Measurements from ENCODE around the gene HOXA5.

HOXA5 gene

DNA sequence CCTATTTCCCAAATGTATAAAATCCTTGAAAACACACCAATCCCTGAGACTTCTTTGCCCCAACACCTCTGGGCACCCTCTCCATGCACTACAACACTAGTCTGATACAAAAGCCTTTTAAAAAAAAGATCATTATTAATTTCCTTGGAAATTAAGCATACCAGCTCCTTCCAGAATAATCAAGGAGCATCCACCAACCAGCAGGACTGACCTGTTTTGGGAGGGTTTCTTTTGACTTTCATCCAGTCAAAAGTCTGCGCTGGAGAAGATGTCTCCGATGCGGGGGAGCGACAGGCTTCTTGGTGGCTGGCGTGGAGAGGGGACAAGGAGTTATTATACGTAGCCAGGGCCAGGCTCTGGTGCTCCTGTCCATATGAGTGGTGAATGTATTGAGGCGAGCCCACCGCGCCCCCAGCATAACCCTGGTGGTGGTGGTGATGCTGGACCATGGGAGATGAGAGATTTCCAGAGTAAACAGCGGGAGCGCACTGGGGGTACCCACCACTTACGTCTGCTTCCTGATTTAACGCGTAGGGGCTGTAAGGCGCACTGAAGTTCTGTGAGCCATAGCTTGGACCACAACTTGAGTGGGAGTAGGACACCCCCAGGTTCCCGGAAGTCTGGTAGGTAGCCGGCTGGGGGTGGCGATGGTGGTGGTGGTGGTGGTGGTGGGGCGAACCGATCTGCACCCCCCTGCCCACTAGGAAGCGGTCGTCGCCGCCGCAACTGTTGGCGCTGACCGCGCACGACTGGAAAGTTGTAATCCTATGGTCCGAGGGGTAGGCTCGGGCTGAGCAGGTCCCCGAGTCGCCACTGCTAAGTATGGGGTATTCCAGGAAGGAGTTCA, 48.2 kb downstream of the HOXA5 start:
- DNase-seq (ENCODE audit: low read depth): no peak

GRCh38 chr7:27094304-27095049, 49.0 kb downstream of the HOXA5 start:
- no peak for DNase-seq (ENCODE audit: low read depth)

DNA sequence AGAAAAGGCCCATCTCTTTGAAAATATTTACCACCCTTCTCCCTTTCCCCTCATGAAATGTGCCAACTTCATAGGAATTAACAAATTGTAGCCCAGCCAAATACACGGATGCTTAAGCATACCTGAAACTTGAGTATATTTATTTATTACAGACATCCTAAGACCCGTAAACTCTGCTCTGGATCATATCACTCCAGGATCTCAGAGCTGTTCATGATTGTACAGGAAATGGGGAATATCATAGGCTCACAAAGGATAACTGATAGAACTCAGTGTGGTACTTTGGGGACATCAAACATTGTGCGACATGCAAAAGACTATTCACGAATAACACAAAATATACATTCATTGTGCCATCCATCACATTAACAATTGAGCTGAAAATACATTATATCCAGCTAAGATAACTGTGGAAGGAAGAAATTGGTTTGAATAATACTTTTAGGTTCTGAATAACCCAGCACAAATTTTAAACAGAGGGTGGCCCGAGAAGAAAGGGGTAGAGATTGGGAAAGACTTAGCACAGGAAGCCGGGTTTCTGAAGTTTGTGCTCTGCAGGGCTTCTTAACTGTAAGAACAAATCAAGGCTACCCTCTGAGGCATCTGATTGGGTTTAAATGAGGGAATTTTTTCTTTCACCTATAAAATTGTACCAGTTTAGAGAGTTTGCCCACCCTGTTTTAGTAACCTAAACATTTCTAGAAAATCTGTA, 50.1 kb downstream of the HOXA5 start:
- DNase-seq (ENCODE audit: low read depth): no peak

GRCh38 chr7:27092819-27093110, 50.7 kb downstream of the HOXA5 start:
- DNase-seq (ENCODE audit: low read depth): no peak

DNA sequence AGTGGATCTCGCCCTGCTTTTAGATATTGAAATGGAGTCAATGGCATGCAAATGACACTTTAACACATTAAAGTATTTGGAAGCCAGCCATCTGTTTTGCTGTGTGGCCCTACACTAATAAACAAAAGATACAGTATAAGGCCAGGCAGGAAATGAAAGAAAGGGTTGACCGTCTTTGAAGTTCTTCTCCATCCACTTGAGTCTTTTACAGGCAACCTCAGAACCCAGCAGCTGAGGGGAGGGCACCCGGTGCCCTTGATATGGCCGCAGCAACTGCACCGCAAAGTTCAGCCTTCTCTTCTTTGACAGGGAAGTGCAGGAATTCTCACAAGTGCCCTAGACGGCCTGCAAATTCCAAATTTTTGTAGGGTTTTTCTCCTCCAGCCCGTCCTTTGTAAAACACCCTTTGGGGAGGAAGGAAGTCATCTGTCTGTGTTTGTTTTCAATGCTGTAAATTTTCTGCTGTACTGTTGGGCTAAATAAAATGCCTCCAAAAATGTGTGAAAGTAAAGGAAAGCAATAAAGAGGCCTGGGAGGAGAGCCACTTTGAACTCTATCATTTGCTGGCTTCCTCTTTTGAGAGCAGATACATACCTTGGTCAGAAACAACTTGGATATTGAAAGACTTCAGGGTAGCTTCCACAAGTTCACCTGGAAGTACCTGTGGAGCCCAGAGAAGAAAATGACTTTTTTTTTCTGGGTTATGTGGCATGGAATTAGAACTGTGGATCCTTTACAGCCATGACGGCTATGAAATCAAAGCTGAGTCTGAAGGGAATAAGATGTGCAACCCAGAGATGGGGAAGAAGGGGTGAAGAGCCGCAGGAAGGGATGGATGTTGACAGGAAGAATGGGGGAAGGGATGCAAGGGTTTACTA, 51.3 kb downstream of the HOXA5 start:
- no peak for DNase-seq (ENCODE audit: low read depth)

DNA sequence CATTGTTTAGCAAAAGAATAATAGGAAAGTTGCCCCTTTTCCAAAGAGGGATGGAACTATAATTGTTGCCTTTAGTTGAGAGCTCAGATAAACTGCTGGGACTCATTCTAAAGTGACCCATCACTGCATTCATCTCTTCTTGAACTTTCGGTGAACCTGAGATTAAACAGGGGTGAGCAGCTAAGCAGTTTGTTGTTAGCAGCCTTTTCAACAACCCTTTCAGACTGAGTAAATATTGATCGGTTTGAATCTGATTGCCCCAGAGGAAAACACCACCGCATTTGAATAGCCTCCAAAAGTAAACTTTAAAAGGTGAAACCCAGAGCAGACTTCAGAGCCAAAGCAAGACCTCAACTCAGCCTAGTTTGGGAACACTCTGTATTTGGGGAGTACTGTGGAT, 52.4 kb downstream of the HOXA5 start:
- DNase-seq (ENCODE audit: low read depth): no peak
